T47D (cell line): Measurements from ENCODE around the gene FCHO2.
A peak's percentile ranks its signal among the peaks of the same experiment; 100 is the strongest.

ENCODE experiments used
- DNase-seq, 2 experiments: peaks; one replicate each; pipeline versions ENCODE4 v3.0.0 to v3.0.0-alpha.2; 2011 to 2012; ENCODE audit warnings: low read depth in 1 of 2, low spot score in 1 of 2
- JUND ChIP-seq: IDR thresholded peaks from 2 replicates; pipeline ENCODE4 v1.6.1; 2012; ENCODE audit warnings: low read depth
- in situ Hi-C: cut with HindIII; loops from 2 replicates; pipeline ENCODE4 v1.10.0; 2016; ENCODE audit warnings: low sequenced_read_pairs, low pct_unique_long_range_greater_than_20kb

Gene FCHO2

DNA sequence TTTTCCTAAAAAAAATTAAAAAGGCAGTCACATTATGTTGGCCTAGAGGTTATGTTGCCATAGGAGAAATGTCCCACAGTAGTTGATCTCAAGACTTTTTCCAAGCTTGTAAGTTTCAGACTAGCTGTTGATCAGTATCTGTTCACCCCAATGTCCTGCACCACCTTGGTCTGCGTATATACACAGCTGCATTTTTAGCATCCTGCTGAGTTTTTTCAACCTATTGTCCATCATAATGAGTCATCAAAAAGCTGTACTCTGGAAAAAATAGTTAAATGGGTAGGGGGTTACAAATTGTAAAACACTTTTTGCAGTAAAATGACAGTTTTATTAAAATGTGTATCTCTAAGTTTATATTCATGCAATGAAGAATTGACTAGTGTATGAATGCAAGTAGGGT is 111.4 kb downstream of the FCHO2 start:
- no peak for DNase-seq
- no peak for TF ChIP-seq JUND
- in situ Hi-C loops: no loop called here

DNA sequence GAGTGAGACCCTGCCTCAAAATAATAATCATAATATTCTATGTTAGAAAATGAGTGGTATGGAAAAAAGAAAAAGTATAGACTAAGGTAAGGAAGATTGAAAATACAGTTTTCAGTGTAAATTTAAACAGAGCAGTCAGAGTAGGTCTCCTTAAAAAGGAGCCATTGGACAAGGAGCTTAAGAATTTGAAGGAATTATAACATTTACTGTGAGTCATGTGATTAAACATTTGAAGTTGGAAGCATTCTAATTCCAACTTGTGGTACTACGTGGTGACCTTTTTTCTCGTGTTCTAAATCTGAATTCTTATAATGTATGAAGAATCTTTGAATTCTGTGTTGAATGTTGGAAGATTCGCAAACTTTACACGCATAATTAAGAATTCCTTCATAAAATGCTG is 125.3 kb downstream of the FCHO2 start:
- DNase-seq: no peak
- in situ Hi-C loops: no loop called here
- TF ChIP-seq JUND: no peak

DNA sequence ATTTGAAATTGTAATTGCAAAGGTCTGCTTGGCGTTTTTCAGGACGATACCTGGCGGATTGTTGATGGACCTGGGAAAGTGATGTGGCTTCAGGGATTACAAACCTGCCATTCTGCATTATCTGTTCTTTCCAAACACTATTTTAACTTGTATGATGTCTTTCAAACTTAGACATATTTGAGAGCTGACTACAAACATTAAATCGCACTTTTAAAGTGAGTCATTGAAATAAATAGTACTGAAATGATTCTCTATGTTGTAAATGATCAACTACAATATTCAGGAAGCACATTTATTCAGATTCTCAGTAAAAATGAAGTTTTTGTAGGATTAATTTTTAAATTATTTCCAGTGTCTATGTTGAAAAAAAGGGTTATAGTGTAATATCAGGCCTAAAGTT is 132.2 kb downstream of the FCHO2 start:
- DNase-seq: no peak
- TF ChIP-seq JUND: no peak
- in situ Hi-C loops: no loop called here

DNA sequence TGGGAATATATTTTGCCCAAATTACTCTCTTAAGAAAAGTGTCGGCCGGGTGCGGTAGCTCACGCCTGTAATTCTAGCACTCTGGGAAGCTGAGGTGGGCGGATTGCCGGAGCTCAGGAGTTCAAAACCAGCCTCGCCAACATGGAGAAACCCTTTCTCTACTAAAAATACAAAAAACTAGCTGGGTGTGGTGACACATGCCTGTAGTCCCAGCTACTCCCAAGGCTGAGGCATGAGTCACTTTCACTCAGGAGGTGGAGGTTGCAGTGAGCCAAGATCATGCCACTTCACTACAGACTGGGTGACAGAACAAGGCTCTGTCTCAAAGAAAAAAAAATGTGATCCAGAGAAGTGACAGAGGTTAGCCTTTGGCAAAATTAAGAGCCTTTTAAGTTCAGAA is 138.1 kb downstream of the FCHO2 start:
- no peak for TF ChIP-seq JUND
- DNase-seq: no peak
- in situ Hi-C loops: no loop called here

DNA sequence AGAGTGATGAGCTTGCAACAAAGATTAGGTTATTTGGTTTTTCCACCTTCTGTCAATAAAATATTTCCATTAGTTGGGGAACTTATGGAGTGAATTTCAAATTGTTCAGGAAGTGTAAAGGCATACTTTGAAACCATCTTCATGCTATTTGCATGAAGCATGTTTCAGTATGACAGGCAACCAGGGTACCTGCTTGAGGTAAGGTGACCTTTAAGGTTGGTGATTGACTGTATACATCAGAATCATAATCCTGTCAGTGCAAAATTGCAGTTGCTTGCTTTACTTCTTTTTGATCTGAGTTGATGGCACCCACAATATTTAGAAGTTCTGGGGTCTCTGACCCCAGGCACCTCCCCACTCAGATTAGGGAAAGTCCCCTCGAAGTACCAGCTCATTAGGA is 138.6 kb downstream of the FCHO2 start:
- in situ Hi-C loops: no loop called here
- no peak for TF ChIP-seq JUND
- no peak for DNase-seq

DNA sequence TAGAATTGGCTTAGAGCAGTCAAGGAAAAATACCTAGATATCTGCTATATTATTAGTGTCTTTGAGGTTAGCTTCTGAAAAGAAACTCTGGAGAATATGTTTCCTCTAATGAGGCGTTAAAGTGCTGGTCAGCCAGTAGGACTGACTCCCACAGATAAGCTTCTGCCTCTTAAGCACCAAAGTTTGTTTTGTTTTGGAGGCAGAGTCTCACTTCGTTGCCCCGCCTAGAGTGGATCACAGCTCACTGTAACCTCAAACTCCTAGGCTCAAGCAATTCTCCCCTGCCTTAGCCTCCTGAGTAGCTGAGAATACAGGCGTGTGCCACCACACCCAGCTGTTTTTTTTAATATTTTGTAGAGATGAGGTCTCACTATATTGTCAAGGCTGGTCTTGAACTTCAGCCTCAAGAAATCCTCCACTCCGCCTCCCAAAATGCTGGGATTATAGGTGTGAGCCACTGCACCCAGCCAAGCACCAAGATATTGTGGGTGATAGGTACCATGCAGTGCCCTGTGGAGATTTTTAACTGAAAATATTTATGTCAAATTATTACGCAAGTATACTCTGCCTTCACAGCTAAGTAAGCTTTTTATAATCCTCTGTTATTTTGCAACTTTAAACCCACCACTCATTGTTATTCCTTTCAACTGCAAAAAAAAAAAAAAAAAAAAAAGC is 139.9 kb downstream of the FCHO2 start:
- no peak for DNase-seq
- in situ Hi-C loops: no loop called here
- no peak for TF ChIP-seq JUND

DNA sequence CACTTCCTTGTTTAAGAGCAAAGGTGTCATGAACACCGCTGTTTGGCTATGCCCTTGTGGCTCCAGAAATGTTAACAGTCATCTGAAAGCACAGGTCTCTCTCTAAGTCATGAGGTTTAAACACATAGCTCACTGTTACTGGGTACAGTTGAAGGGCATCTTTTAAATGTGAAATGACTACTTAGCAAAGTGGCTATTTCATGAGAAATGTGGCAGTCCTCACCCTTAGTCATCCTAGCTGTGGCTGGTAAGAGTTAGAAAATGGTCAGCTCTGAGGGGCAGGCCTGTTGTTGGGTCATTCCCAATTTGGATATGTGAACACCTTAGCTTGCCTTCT is 140.4 kb downstream of the FCHO2 start:
- in situ Hi-C loops: no loop called here
- TF ChIP-seq JUND: no peak
- DNase-seq: no peak

DNA sequence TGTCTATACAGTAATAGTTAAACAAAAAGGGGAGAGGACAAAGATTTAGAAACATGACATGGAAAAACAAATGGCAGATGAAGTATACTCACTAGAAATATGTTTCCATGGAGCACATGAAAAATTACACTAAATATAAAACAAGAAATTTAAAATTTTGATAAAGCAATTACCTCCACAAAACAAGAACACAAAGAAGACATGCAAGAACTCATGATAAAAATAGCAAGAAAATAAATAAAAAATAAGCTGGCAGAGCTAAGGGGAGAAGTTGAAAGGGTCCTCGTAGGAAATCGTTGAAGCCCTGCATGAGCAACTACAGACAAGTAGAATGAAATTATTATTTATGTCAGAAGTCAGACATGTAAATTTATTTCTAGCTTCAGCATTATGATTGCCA is 141.9 kb downstream of the FCHO2 start:
- no peak for DNase-seq
- no peak for TF ChIP-seq JUND
- in situ Hi-C loops: no loop called here

DNA sequence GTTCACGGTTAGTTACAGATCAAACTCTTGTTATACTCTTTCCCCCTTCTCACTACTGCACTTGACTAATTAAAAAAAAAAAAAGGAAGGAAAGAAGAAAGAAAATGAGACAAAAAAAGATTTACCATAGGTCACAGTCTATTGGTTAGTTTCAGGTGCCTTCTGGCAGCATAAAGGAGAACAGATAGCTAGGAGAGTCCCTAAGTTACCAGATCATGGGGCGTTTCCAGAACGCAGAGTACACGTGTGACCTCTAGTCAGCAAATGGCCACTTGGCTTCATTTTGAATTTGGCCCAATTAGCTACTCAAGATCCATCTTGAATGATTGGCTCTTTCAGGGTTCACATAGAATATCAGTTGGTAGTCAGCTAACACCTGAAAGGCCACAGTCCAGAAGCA is 144.3 kb downstream of the FCHO2 start:
- in situ Hi-C loops: no loop called here
- no peak for TF ChIP-seq JUND
- DNase-seq: no peak

DNA sequence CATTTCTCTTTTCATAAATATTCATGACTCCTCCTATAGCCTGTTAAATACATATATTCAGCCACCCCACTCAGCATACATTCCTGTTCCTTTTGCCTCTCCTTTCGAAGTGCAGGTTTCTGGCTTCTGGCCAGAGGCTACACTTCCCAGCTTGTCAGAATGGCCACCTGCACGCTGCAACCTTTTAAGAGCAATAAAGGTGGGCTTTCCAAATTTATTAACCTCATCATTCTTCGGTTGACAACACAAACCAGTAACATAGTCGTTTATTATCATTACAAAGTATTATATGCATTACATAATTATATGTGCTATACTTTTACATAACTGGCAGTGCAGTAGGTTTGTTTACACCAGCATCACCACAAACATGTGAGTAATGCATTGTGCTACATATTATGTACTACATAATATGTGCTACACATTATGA is 148.0 kb downstream of the FCHO2 start:
- in situ Hi-C loops: no loop called here
- DNase-seq: peak in 1 of 2 experiments; percentile 30

DNA sequence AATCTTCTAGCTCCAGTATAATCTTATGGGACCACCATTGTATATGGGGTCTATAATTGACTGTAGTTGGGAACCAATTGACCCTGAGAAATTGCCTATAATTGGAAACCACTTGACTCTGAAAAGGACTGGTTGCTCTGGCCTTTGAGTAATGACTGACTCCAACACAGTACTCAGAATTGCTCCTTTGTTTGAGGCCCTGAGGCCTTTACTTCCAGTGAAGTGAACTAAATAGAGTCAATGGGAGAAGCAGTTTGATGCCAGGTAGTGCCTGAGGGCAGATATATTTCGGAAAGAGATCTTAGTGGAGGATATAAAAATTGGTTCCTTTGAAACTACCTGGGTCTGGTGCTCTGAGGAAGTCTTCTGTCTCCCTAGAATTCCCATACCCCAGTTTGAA is 148.5 kb downstream of the FCHO2 start:
- no peak for TF ChIP-seq JUND
- no peak for DNase-seq
- in situ Hi-C loops: no loop called here

More for the DNA sequence above, 148.0 kb downstream of the FCHO2 start:
- no peak for TF ChIP-seq JUND

DNA sequence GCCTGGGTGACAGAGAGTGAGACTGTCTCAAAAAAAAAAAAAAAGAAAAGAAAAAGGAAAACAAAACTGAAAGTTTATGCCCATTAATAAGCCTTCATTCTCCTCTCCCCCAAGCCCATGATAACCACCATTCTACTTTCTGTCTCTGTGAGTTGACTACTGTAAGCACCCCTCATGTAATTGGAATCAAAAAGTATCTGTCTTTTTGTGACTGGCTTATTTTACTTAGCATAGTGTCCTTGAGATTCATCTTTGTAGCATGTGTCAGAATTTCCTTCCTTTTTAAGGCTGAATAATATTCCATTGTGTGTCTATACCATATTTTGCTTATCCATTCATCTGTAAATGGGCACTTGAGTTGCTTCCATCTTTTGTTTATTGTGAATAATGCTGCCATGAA is 150.5 kb downstream of the FCHO2 start:
- in situ Hi-C loops: no loop called here
- no peak for TF ChIP-seq JUND
- DNase-seq: no peak

DNA sequence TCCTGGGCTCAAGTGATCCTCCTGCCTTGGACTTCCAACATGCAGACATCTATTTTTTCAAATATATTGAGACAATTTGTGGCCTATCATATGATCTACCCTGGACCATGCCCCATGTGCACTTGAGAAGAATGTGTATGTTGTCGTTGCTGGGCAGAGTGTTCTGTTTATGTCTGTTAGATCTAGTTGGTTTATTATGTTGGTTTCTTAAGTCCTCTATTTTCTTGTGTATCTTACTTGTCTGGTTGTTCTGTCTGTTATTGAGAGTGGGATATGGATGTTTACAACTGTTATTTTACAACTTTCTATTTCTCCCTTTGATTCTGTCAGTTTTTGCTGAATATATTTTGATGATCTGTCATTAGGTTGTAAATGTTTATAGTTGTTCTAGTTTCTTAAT is 154.3 kb downstream of the FCHO2 start:
- DNase-seq: no peak
- in situ Hi-C loops: no loop called here

DNA sequence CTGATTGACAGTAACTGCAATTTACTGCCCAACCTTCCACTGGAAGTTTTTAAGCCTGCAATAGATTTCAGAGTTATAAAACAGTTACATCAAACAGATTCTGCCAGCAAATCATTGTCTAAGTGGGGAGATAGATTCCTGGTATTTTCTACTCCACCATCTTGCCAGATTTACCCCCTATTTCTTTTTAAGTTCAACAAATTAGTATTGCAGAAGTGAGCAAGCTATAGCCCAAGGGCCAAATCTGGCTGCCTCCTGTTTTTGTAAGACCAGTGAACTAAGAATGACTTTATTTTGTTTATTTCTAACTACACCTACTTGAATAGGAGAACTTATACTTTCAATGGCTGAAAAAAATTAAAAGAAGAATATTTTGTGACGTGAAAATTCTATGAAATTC is 155.7 kb downstream of the FCHO2 start:
- no peak for DNase-seq
- in situ Hi-C loops: no loop called here
- no peak for TF ChIP-seq JUND

More for the DNA sequence above, 154.3 kb downstream of the FCHO2 start:
- no peak for TF ChIP-seq JUND
